ENCODE results near the gene HDGF.

The HDGF gene

GRCh38 chr1:156697481-156697880 lies 54.0 kb downstream of the HDGF start:
- Histone ChIP-seq H3F3A (ENCODE audit: insufficient read depth, low read length) (no peaks in the 10 kb centered on the region), H4K20me1 (ENCODE audit: insufficient read depth, low read length) (no peaks in the 10 kb centered on the region), H3K79me2 (ENCODE audit: insufficient read depth, low read length) (no peaks in the 10 kb centered on the region), H3K9me3 (ENCODE audit: low read length) (no peaks in the 10 kb centered on the region), H3K9me2 (ENCODE audit: low read depth, low read length) (no peaks in the 10 kb centered on the region), H3K27me3 (ENCODE audit: insufficient read depth, low read length) (0 out of 2 replicates have a peak, but pooled peaks cover 3% of the 10 kb centered on the region), H3K27ac (ENCODE audit: low read depth, low read length, poor library complexity, severe bottlenecking) (no peak overlapping the region), H3K4me3 (ENCODE audit: low read depth, low read length, poor library complexity, severe bottlenecking) (no peak overlapping the region), H3K36me3 (ENCODE audit: insufficient read depth, low read length) (no peaks in the 10 kb centered on the region), H3K9ac (ENCODE audit: low read length) (no peak overlapping the region), H3K4me2 (ENCODE audit: low read length) (no peak overlapping the region), H3K4me1 (ENCODE audit: insufficient read depth, low read length, severe bottlenecking) (no peaks in the 10 kb centered on the region), H2AFZ (ENCODE audit: low read length) (no peak overlapping the region)
- TF ChIP-seq CTCF (IDR thresholded peaks at IDR 0.05; ENCODE audit: low read length): no peak

- Histone ChIP-seq H2AFZ (ENCODE audit: low read length) (no peak overlapping the region), H3K36me3 (ENCODE audit: insufficient read depth, low read length) (no peaks in the 10 kb centered on the region), H3K4me3 (ENCODE audit: low read depth, low read length, poor library complexity, severe bottlenecking) (no peak overlapping the region), H3K79me2 (ENCODE audit: insufficient read depth, low read length) (no peaks in the 10 kb centered on the region), H3F3A (ENCODE audit: insufficient read depth, low read length) (no peaks in the 10 kb centered on the region), H3K4me2 (ENCODE audit: low read length) (no peak overlapping the region), H3K9ac (ENCODE audit: low read length) (no peak overlapping the region), H3K4me1 (ENCODE audit: insufficient read depth, low read length, severe bottlenecking) (no peaks in the 10 kb centered on the region), H4K20me1 (ENCODE audit: insufficient read depth, low read length) (no peaks in the 10 kb centered on the region), H3K9me2 (ENCODE audit: low read depth, low read length) (no peaks in the 10 kb centered on the region), H3K9me3 (ENCODE audit: low read length) (no peaks in the 10 kb centered on the region), H3K27me3 (ENCODE audit: insufficient read depth, low read length) (0 out of 2 replicates have a peak, but pooled peaks cover 6% of the 10 kb centered on the region), H3K27ac (ENCODE audit: low read depth, low read length, poor library complexity, severe bottlenecking) (no peak overlapping the region)
- TF ChIP-seq EZH2 (IDR thresholded peaks at IDR 0.05; ENCODE audit: borderline replicate concordance, low read length) (no peak), CTCF (IDR thresholded peaks at IDR 0.05; ENCODE audit: low read length) (no peak)
Measured at GRCh38 chr1:156696755-156697154, 54.7 kb downstream of the HDGF start.

GRCh38 chr1:156694690-156694962 lies 56.8 kb downstream of the HDGF start:
- Histone ChIP-seq H3K4me1 (ENCODE audit: insufficient read depth, low read length, severe bottlenecking) (no peaks in the 10 kb centered on the region), H3K79me2 (ENCODE audit: insufficient read depth, low read length) (no peaks in the 10 kb centered on the region), H3K9me3 (ENCODE audit: low read length) (no peaks in the 10 kb centered on the region), H3K9ac (ENCODE audit: low read length) (no peak overlapping the region), H3K27ac (ENCODE audit: low read depth, low read length, poor library complexity, severe bottlenecking) (no peak overlapping the region), H3K4me2 (ENCODE audit: low read length) (no peak overlapping the region), H2AFZ (ENCODE audit: low read length) (no peak overlapping the region), H3K4me3 (ENCODE audit: low read depth, low read length, poor library complexity, severe bottlenecking) (no peak overlapping the region), H3K9me2 (ENCODE audit: low read depth, low read length) (no peaks in the 10 kb centered on the region), H4K20me1 (ENCODE audit: insufficient read depth, low read length) (no peaks in the 10 kb centered on the region), H3F3A (ENCODE audit: insufficient read depth, low read length) (no peaks in the 10 kb centered on the region), H3K36me3 (ENCODE audit: insufficient read depth, low read length) (no peaks in the 10 kb centered on the region), H3K27me3 (ENCODE audit: insufficient read depth, low read length) (peaks cover 11% of the 10 kb centered on the region)
- TF ChIP-seq EZH2 (IDR thresholded peaks at IDR 0.05; ENCODE audit: borderline replicate concordance, low read length) (no peak), CTCF (IDR thresholded peaks at IDR 0.05; ENCODE audit: low read length) (no peak)
